Measurements from ENCODE around the gene SPRYD3. TPM values are rescaled to one million over a fixed set of nuclear protein-coding genes. Genes with fewer than 3 reads are reported as not detected.

Gene SPRYD3
- total and polyA plus RNA-seq, 2 experiments from 2014 or later, result 4.3 to 5.4 TPM

- TF ChIP-seq CTCF (conservative IDR thresholded peaks at IDR 0.05; ENCODE audit: low read depth in 2 of 2) (no peak), EZH2phosphoT487 (IDR thresholded peaks at IDR 0.05; ENCODE audit: unreplicated experiment) (no peak), ETS1 (IDR thresholded peaks at IDR 0.05) (no peak), EZH2 (IDR thresholded peaks at IDR 0.05; ENCODE audit: low read depth, unreplicated experiment) (no peak), STAT1 (IDR thresholded peaks at IDR 0.05; ENCODE audit: unreplicated experiment) (no peak), POLR2AphosphoS5 (IDR thresholded peaks at IDR 0.05; ENCODE audit: low read depth) (no peak), CREB1 (CRISPR knock-in tag; IDR thresholded peaks at IDR 0.05; ENCODE audit: low read depth) (no peak)
These were observed 2.7 kb downstream of the SPRYD3 start (continued) for GRCh38 chr12:53076461-53076860.

GRCh38 chr12:53074999-53075370, 4.2 kb downstream of the SPRYD3 start:
- H3K9me3 Mint-ChIP-seq, result no peaks in the 10 kb centered on the region
- H3K9me2 ChIP-seq (ENCODE audit: insufficient read depth), result no peaks in the 10 kb centered on the region
- TF ChIP-seq STAT1 (IDR thresholded peaks at IDR 0.05; ENCODE audit: unreplicated experiment) (no peak), ZNF462 (CRISPR knock-in tag; IDR thresholded peaks at IDR 0.05) (no peak), CREB1 (CRISPR knock-in tag; IDR thresholded peaks at IDR 0.05; ENCODE audit: low read depth) (no peak), NANOG (IDR thresholded peaks at IDR 0.05; ENCODE audit: borderline replicate concordance) (no peak), JUNB (IDR thresholded peaks at IDR 0.05; ENCODE audit: unreplicated experiment) (no peak), ZNF114 (CRISPR knock-in tag; IDR thresholded peaks at IDR 0.05) (no peak), ZNF331 (CRISPR knock-in tag; IDR thresholded peaks at IDR 0.05; ENCODE audit: low read depth) (no peak), EZH2 (IDR thresholded peaks at IDR 0.05; ENCODE audit: low read depth, unreplicated experiment) (no peak), REST (IDR thresholded peaks at IDR 0.05; ENCODE audit: unreplicated experiment) (no peak), EZH2phosphoT487 (IDR thresholded peaks at IDR 0.05; ENCODE audit: unreplicated experiment) (no peak)
- H3F3A ChIP-seq (replicated peaks; ENCODE audit: low read depth), result peaks cover 16% of the 10 kb centered on the region; the same call in 1 of the 2 replicates
- H3K27ac ChIP-seq (ENCODE audit: low read depth), result no peak overlapping the region
- H3K4me1 ChIP-seq (ENCODE audit: insufficient read depth), result peaks cover 21% of the 10 kb centered on the region
- no peaks in the 10 kb centered on the region for H4K20me1 ChIP-seq (replicated peaks; ENCODE audit: insufficient read depth)
- H3K36me3 ChIP-seq (ENCODE audit: insufficient read depth), result no peaks in the 10 kb centered on the region
- H2AFZ ChIP-seq, result no peak overlapping the region
- H3K36me3 Mint-ChIP-seq (ENCODE audit: low read depth), result peaks cover 11% of the 10 kb centered on the region
- no peak overlapping the region; the same call in 1 of the 2 replicates for H3K27ac Mint-ChIP-seq
- peaks cover 35% of the 10 kb centered on the region for H3K4me1 Mint-ChIP-seq
- no peak overlapping the region for H3K4me2 ChIP-seq
- H3K4me3 Mint-ChIP-seq, result no peak overlapping the region
- ATAC-seq, result no peak
- peaks cover 15% of the 10 kb centered on the region for H3K27me3 Mint-ChIP-seq (ENCODE audit: insufficient read depth, low read depth, poor library complexity)
- no peak overlapping the region for H3K4me3 ChIP-seq
- 0 out of 2 replicates have a peak, but pooled peaks cover 3% of the 10 kb centered on the region for H3K27me3 ChIP-seq (ENCODE audit: insufficient read depth)
- no peaks in the 10 kb centered on the region for H3K79me2 ChIP-seq (replicated peaks; ENCODE audit: insufficient read depth)
- no peak for DNase-seq (ENCODE audit: low spot score)

All from GM23338 (cell line).